Stimulated activated CD4-positive, alpha-beta T cell treated with anti-CD3 and anti-CD28 coated beads, Interleukin-1b, Interleukin-23, amount 100 ng/mL, for 24 hours (primary cell): ENCODE data around the gene PSMB7.

Experiments used
- DNase-seq, 4 experiments: peaks; one replicate each; pipeline ENCODE4 v3.0.0-alpha.2; 2020; ENCODE audit warnings: low read depth in 4 of 4, low spot score in 1 of 4

PSMB7 gene

GRCh38 chr9:124358631-124359030 lies 56.6 kb downstream of the PSMB7 start:
- no peak for DNase-seq

- DNase-seq: no peak
These were observed 57.4 kb downstream of the PSMB7 start for GRCh38 chr9:124357721-124358361.

- DNase-seq: no peak
These were observed 58.4 kb downstream of the PSMB7 start for GRCh38 chr9:124356745-124357390.

- DNase-seq: no peak
These were observed 59.1 kb downstream of the PSMB7 start for GRCh38 chr9:124355941-124356744.

- DNase-seq: no peak
These were observed 60.0 kb downstream of the PSMB7 start for GRCh38 chr9:124355039-124355940.

- no peak for DNase-seq
These were observed 60.8 kb downstream of the PSMB7 start for GRCh38 chr9:124354346-124355038.

GRCh38 chr9:124353811-124354274 lies 61.4 kb downstream of the PSMB7 start:
- DNase-seq: no peak

GRCh38 chr9:124353166-124353768 lies 62.0 kb downstream of the PSMB7 start:
- no peak for DNase-seq

GRCh38 chr9:124352616-124353015 lies 62.6 kb downstream of the PSMB7 start:
- DNase-seq: no peak

- DNase-seq: no peak
These were observed 63.4 kb downstream of the PSMB7 start for GRCh38 chr9:124351672-124352468.

- no peak for DNase-seq
These were observed 64.6 kb downstream of the PSMB7 start for GRCh38 chr9:124350494-124351263.

- no peak for DNase-seq
These were observed 65.4 kb downstream of the PSMB7 start for GRCh38 chr9:124349675-124350493.

GRCh38 chr9:124349267-124349666 lies 66.0 kb downstream of the PSMB7 start:
- DNase-seq: no peak

- DNase-seq: no peak
These were observed 66.4 kb downstream of the PSMB7 start for GRCh38 chr9:124348831-124349230.

GRCh38 chr9:124348363-124348762 lies 66.9 kb downstream of the PSMB7 start:
- DNase-seq: no peak

- no peak for DNase-seq
These were observed 67.3 kb downstream of the PSMB7 start for GRCh38 chr9:124347968-124348358.

GRCh38 chr9:124347206-124347967 lies 67.9 kb downstream of the PSMB7 start:
- DNase-seq: no peak
